Measurements from ENCODE around the gene PDXK. TPM values are rescaled to one million over a fixed set of nuclear protein-coding genes. Genes with fewer than 3 reads are reported as not detected.

PDXK gene
- total RNA-seq, 1 experiment from 2014 or later: 210 TPM

DNA sequence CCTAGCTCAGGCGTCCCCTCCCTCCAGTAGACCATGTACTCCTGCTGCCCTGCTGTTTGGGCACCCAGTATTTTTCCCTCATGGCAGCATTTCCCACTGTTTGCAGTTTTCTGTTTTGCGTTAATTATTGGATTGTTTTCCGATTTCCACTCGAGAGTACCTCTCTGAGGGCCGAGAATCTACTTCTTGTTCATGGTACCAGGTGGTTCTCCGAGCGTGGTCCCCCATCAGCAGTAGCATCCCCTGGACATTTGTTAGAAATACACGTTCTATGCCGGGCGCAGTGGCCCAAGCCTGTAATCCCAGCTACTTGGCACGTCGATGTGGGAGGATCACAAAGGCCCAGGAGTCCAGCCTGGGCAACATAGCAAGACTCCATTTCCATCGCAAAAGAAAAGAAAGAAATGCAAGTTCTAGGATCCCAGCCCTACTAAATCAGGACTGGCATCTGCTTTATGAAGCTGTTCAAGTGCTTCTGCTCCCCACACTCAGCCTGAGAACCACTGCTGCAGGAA is 71.1 kb downstream of the PDXK start:
- Mint-ChIP-seq H3K27me3 (ENCODE audit: insufficient read depth, unreplicated experiment) (no peaks in the 10 kb centered on the region), H3K4me1 (ENCODE audit: insufficient read depth, unreplicated experiment) (no peaks in the 10 kb centered on the region), H3K4me3 (ENCODE audit: unreplicated experiment) (peak overlapping the region; percentile 91), H3K27ac (ENCODE audit: low read depth, unreplicated experiment) (peak overlapping the region; percentile 84), H3K9me3 (ENCODE audit: unreplicated experiment) (no peaks in the 10 kb centered on the region), H3K36me3 (ENCODE audit: insufficient read depth, unreplicated experiment) (peaks cover 40% of the 10 kb centered on the region)
- no TSS peak for BruUV-seq (replicated peaks)
- DNase-seq (ENCODE audit: unreplicated experiment): no peak
- intact Hi-C loops (cut with micrococcal nuclease): no loop called here
- ChIA-PET CTCF (interaction anchor here (0.6 to 2.6 kb wide), 18 partner anchors 9 to 1287 kb away, joined by 3 to 9 read pairs (median 3); no protein-coding TSS in a partner anchor), POLR2A (interaction anchor here (0.6 to 2.2 kb wide), 14 partner anchors 11 to 479 kb away, joined by 3 to 11 read pairs (median 4); partner anchors contain the start of genes PDXK and TRAPPC10)
- no peak for TF ChIP-seq CTCF (IDR thresholded peaks at IDR 0.05; ENCODE audit: unreplicated experiment)

DNA sequence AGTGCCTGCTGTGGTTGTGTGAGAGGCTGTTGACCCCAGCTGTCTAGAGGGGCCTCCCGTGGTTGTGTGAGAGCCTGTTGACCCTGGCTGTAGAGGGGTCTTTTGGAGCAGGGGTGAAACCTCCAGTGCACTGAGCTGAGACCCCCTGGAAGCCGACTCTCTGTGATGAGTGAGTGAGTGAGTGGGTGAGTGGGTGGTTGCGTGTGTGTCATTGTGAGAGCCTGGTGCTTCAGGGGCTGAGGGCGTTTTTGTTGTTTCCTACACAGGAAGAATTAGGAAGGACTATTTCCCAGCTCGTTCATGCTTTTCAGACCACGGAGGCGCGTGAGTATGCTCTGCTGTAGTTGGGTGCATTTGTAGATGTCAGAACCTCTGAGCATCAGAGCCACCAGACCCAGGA is 73.5 kb downstream of the PDXK start:
- Mint-ChIP-seq H3K27ac (ENCODE audit: low read depth, unreplicated experiment) (no peak overlapping the region), H3K4me1 (ENCODE audit: insufficient read depth, unreplicated experiment) (no peaks in the 10 kb centered on the region), H3K36me3 (ENCODE audit: insufficient read depth, unreplicated experiment) (peaks cover 64% of the 10 kb centered on the region), H3K9me3 (ENCODE audit: unreplicated experiment) (no peaks in the 10 kb centered on the region), H3K4me3 (ENCODE audit: unreplicated experiment) (no peak overlapping the region), H3K27me3 (ENCODE audit: insufficient read depth, unreplicated experiment) (no peaks in the 10 kb centered on the region)
- no peak for TF ChIP-seq CTCF (IDR thresholded peaks at IDR 0.05; ENCODE audit: unreplicated experiment)
- POLR2A ChIA-PET: interaction anchor here (0.7 to 1.2 kb wide), 2 partner anchors 10 to 219 kb away, joined by 3 read pairs; no protein-coding TSS in a partner anchor
- intact Hi-C loops (cut with micrococcal nuclease): no loop called here
- no peak for DNase-seq (ENCODE audit: unreplicated experiment)
- CTCF ChIA-PET: no interaction called here
- BruUV-seq (replicated peaks): no TSS peak

- no peak for DNase-seq (ENCODE audit: unreplicated experiment)
- Mint-ChIP-seq H3K27me3 (ENCODE audit: insufficient read depth, unreplicated experiment) (no peaks in the 10 kb centered on the region), H3K4me3 (ENCODE audit: unreplicated experiment) (no peak overlapping the region), H3K9me3 (ENCODE audit: unreplicated experiment) (no peaks in the 10 kb centered on the region), H3K27ac (ENCODE audit: low read depth, unreplicated experiment) (no peak overlapping the region), H3K4me1 (ENCODE audit: insufficient read depth, unreplicated experiment) (no peaks in the 10 kb centered on the region), H3K36me3 (ENCODE audit: insufficient read depth, unreplicated experiment) (peaks cover 72% of the 10 kb centered on the region)
- ChIA-PET POLR2A (interaction anchor here (1.2 kb wide), 1 partner anchor 11 kb away, joined by 3 read pairs; no protein-coding TSS in a partner anchor), CTCF (no interaction called here)
- no peak for TF ChIP-seq CTCF (IDR thresholded peaks at IDR 0.05; ENCODE audit: unreplicated experiment)
- BruUV-seq (replicated peaks): no TSS peak
- intact Hi-C loops (cut with micrococcal nuclease): no loop called here
These were observed 74.3 kb downstream of the PDXK start for GRCh38 chr21:43793243-43793642.

GRCh38 chr21:43794311-43794710 is 75.4 kb downstream of the PDXK start:
- Mint-ChIP-seq H3K27ac (ENCODE audit: low read depth, unreplicated experiment) (no peak overlapping the region), H3K36me3 (ENCODE audit: insufficient read depth, unreplicated experiment) (peaks cover 79% of the 10 kb centered on the region), H3K4me3 (ENCODE audit: unreplicated experiment) (no peak overlapping the region), H3K27me3 (ENCODE audit: insufficient read depth, unreplicated experiment) (no peaks in the 10 kb centered on the region), H3K4me1 (ENCODE audit: insufficient read depth, unreplicated experiment) (no peaks in the 10 kb centered on the region), H3K9me3 (ENCODE audit: unreplicated experiment) (no peaks in the 10 kb centered on the region)
- BruUV-seq (replicated peaks): no TSS peak
- CTCF ChIA-PET: interaction anchor here (0.6 to 0.8 kb wide), 2 partner anchors 9 to 11 kb away, joined by 3 read pairs; no protein-coding TSS in a partner anchor
- intact Hi-C loops (cut with micrococcal nuclease): no loop called here
- POLR2A ChIA-PET: interaction anchor here (0.6 kb wide), 1 partner anchor 68 kb away, joined by 3 read pairs; no protein-coding TSS in a partner anchor
- no peak for DNase-seq (ENCODE audit: unreplicated experiment)
- no peak for TF ChIP-seq CTCF (IDR thresholded peaks at IDR 0.05; ENCODE audit: unreplicated experiment)
